ENCODE data around the gene DYSF. TPM values are rescaled to one million over a fixed set of nuclear protein-coding genes. Genes with fewer than 3 reads are reported as not detected.
"Not testable (repeated sequence)": the region's sequence is repeated elsewhere in the genome, so short reads cannot be mapped to it uniquely, and the experiment has no call there.

The DYSF gene
- total RNA-seq, 1 experiment from 2014 or later, result 3.8 TPM

DNA sequence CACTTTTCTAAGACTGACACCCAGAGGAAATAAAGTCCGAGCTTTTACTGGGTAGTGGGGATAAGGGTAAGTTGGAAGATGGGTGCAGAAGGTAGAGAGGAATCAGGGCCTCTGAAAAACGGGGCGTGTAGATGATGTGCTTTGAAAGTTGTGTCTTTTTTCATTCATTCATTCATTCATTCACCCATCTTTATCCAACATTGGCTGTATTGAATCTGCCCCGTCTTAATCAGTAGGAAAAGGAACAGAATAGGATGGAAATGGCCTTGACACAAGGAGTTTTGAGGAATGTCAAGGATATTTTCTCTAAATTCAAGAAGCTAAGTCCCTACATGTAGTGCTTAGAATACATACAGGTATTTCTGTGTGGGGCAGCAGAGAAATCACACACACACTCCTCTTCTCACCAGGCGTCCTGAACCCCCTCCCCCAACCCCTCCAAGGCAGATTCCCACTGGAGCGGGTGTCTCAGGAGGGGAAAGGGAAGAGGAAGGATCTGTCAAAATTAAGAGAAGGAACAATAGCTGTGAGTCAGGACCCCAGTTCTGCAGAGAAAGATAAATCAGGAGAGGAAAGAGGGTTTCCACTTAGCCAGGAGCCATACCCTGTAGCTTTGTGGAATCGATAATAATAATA lies 13.9 kb downstream of the DYSF start:
- no peak for DNase-seq (ENCODE audit: low spot score)
- in situ Hi-C loops (cut with HindIII; ENCODE audit: low sequenced_read_pairs), result no loop called here

DNA sequence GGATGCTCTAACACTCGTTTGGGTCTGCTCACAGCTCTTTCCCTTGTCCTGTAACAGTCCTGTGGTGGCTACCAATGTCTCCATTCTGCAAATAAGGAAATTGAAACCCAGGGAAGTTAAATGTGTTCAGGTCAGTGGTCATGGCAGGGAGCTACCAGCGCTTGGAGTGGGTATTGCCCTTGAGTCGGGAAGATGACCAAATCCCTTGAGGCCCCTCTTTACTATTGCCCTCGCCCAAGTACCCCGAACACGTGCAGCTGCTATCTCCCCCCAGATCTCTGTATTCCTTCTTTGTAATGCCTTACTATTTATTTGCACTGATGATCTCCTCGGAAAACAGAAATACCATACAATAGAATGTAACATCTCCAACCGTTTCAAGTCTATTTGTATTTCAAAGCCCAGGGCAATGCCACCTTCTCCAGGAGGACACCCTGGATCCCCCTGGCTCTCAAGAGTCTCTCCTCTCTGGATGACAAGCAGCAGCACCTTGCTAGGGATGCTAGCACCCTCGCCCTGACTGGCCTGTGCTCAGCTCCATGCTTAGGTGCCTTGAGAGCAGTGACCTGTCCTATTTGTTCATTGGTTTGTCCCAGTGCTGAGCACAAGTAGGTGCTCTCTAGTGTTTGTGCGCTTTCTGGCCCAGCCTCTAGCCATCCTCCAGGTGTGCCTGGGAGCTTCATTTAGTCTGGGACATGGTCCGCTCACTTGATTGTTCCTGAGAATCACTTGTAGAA lies 15.1 kb downstream of the DYSF start:
- DNase-seq (ENCODE audit: low spot score), result no peak
- in situ Hi-C loops (cut with HindIII; ENCODE audit: low sequenced_read_pairs), result no loop called here

DNA sequence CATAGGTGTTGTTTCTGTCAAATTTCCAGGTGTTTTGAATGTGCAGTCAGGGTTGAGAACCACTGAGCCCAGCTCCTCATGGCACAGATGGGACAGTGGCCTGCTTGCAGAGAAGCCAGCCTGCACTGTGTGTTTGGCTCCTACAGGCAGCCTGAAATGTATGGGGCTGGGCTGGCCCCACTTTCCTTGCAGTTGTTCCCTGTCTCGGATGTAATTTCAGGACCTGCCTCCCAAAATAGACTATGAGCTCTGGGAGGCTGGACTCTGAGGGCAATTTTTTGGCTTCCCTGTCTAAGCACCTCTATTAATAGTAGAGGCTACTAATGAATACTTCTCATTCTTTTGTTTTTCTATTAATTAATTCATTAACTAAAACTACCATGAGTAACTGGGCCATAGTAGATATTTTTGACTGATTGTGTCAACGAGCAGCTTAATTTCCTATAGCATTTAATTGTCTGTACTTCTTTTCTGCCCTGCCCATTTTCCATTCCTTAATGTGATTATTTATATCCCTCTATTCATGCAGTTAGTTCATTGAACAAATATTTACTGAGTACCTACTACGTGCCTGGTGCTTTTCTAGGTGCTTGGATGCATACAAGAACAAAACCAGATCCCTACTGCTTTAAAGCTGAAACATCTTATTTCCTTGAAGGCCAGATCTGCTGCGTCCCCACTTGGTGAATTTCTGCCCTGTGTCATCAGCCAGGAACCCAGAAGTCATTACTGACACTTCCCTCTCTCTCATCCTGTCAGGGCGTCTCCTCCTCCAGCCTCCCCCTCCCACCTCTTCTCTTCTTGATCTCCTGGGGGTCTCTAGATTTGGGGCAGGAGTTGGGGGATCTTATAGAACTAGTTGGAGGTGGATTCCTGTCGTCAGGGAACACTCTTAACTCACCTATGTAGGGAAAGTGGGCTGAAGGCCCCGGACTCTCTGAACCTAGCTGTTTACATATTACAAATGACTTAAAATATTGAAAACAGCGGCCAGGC lies 16.3 kb downstream of the DYSF start:
- in situ Hi-C loops (cut with HindIII; ENCODE audit: low sequenced_read_pairs), result no loop called here
- no peak for DNase-seq (ENCODE audit: low spot score)

DNA sequence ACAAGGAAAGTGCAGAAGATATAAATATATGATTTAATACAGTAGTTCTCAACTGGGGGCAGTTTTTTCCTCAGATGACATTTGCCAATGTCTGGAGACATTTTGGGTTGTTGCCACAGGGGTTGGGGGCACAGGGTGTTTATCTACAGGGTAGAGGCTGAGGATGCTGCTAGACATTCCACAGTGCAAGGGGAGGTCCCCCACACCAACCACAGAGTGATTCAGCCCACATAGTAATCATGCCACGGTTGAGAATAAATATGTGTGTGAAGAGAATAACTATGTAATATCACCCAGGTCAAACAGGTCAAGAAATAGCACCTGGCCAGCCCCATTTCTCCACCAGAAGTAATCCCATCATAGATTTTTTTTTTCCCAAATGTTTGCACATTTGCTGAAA lies 17.9 kb downstream of the DYSF start:
- DNase-seq (ENCODE audit: low spot score), result no peak
- in situ Hi-C loops (cut with HindIII; ENCODE audit: low sequenced_read_pairs), result no loop called here

DNA sequence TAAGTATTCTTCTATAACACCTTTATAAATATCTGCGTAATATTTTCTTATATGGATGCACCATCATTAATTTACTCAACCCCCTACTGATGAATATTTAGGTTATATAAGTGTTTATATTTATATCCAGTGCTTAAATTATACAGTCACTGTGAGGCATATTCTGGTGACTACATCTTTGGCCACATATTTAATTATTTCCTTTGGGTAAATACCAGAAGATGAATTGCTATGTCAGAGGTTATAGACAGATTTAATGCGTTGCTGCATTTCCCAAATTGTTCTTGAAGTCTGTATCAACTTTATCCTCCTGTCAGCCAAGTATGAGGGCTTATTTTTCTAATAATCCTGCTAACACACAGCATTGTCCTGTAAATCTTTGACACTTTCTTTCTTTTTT lies 18.7 kb downstream of the DYSF start:
- in situ Hi-C loops (cut with HindIII; ENCODE audit: low sequenced_read_pairs), result no loop called here
- DNase-seq (ENCODE audit: low spot score), result no peak

DNA sequence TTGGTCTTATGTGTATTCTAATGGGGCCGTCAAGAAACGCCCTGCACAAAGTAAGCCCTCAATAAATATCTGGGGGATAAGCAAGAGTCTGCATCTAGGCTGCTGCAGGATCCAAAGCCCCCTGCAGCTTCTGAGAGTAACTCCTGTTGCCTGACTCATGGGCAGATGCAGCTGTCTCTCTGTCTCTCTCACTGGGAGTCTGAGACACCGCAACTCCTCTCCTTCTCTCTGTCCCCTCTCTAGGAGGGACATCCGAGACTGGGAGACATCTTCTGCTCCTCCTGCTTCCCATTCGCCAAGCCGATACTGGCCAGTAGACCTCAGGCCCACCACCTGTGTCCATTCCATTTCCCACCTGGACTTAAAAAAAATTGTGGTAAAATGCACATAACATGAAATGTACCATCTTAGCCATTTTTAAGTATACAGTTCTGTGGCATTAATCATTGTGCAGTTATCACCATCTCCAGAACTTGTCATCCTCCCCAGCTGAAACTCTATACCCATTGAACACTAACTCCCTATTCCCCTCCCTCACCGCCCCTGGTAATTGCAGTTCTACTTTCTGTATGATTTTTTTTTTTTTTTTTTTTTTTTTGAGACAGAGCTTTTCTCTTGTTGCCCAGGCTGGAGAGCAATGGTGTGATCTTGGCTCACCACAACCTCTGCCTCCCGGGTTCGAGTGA lies 20.1 kb downstream of the DYSF start:
- no peak for DNase-seq (ENCODE audit: low spot score)
- in situ Hi-C loops (cut with HindIII; ENCODE audit: low sequenced_read_pairs), result no loop called here

DNA sequence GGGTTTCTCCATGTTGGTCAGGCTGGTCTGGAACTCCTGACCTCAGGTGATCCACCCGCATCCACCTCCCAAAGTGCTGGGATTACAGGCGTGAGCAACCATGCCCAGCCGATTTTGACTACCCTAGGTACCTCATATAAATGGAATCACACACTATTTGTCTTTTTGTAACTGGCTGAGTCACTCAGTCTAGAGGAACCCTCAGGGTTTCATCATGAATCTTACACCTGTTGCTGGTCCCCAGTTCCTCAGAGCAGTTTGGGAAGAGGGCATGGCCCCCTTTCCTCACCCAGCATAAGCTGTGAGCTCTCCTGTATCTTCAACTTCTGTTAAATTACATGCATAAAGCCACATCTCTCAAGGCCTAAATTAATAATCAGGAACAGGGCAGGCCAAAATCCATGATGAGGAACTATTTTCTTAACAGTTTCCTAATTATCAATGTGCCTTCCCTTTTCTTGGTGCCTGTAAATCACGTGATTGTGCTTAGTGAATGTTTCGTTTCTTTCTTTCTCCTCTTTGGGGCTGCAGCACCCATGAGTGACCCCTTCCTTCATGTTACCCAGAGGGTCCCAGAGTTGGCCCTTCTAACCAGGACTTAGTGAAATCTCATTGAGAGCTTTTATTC lies 20.9 kb downstream of the DYSF start:
- in situ Hi-C loops (cut with HindIII; ENCODE audit: low sequenced_read_pairs), result no loop called here
- no peak for DNase-seq (ENCODE audit: low spot score)

DNA sequence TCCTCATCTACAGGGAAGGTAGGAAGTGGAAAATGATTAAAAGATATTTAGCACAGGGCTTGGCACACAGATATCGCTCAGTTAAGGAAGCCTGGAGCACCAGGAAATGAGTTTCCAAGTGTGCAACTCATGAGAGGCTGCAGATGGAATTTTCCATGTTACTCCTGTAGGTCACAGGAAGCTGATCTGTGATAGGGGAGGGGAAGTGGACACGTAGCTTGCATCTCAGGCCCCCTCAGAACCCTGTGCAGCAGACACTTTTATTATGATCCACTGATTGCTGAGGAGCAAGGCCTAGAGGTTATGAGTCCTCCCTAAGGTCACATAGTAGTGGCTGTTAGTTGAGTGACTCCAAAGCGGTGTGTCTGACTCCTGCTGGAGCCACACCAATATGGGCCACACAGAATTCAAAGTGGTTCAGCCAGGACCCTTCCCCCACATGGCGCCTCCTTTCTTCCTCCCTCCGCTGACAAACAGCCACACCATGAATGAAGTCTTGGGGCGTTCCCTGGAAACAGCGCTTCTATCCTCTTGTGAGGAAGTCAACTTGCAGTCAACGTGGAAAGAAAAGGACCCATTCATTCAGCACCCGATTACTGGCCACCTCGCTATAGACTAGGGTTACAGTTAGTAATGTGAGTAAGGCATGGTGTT lies 21.5 kb downstream of the DYSF start:
- in situ Hi-C loops (cut with HindIII; ENCODE audit: low sequenced_read_pairs), result no loop called here
- DNase-seq (ENCODE audit: low spot score), result no peak

DNA sequence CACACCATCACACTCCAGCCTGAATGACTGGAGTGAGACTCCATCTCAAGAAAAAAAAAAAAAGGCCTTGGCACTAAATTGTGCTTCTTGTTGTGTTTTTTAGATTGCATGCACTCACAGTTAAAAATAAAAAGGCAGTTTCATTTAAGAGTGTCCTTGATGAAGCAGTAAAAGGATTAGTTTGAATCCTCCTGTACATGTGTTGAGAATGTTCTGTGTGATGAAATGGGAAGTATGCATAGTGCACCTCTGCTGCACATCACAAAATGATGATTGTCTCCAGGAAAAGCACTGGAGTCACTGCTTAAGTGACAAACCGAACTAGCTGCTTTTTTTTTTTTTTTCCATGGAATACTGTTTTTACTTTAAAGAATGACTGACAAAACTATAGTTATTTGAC lies 23.1 kb downstream of the DYSF start:
- no peak for DNase-seq (ENCODE audit: low spot score)
- in situ Hi-C loops (cut with HindIII; ENCODE audit: low sequenced_read_pairs), result no loop called here

DNA sequence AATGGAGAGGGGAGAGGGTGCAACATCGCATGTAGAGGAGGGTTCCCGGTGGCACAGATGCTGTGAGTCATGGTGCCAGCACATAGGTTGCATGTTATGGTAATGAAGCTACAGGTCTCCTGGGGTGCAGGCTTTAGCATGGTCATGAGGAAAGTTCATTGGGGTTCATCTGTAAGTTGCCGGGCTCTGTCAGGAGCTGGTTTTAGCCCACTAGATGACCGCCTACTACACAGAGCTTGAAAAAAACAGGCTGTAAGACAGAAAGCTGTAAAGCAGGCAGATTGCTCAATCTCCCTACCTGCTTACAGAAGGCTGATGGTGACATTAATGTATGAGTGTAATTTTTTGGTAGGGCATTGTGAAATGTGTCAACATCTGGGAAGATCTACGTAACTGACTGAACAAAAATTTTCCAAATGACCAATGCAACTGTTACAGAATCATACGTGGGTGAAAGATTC lies 23.9 kb downstream of the DYSF start:
- in situ Hi-C loops (cut with HindIII; ENCODE audit: low sequenced_read_pairs), result no loop called here

DNA sequence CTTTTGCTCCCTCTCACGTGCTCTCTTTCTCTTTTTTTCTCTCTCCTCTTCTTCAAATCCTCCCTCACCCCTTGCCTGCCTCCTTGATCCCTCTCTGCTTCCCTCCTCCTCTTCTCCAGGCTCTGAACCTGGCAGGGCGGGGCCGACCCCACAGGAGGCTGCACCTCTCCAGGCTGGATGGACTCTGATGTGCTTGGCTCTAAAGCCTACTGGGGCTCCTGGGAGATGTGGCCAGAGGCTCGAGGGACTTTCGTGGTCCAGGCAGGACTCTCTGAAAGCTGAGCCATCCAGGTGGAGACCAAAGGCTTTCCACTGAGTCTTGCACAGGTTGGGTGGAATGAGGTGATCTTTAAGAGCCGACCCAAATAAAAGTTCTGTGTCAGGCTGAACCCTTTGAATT lies 25.4 kb downstream of the DYSF start:
- in situ Hi-C loops (cut with HindIII; ENCODE audit: low sequenced_read_pairs), result no loop called here
- no peak for DNase-seq (ENCODE audit: low spot score)

More for the DNA sequence above, 23.9 kb downstream of the DYSF start:
- no peak for DNase-seq (ENCODE audit: low spot score)

DNA sequence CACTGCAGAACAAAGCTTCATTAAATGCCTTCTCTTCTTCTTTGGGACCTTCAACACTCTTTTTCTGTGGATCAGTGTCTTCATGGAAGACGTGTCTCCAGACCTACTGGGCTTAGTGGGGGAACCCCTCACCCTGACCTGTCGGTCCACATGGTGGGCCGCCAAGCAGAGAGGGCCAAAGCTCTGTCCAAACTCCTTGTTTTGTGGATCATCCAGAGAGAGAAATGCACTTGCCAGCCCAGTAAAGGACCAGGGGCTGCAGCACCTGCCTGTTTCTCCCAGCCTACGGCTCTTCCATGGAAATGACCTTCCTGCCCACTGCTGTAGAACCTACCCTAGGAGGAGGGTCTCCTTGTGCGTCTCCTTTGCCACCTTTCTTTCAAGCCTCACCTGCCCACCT lies 25.9 kb downstream of the DYSF start:
- in situ Hi-C loops (cut with HindIII; ENCODE audit: low sequenced_read_pairs), result no loop called here
- no peak for DNase-seq (ENCODE audit: low spot score)

DNA sequence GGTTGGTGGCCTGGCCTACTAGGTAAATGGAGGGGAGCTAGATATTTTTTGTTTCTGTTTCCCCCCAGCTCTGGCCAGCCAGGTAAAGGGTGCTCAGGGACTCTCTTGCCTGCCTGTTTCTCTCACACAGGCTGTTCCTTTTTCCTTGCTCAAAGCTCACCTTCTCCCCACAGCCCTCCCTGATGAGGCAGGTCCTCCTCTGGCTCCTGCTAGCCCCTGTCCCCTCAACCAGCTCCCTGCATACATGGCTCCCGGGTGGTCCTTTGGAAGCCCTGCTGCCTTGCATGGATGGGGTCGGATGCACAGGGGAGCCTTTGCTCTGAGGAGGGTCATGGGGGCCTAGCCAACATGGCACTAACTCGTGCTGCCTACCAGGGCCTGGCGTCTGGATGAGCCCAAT lies 27.8 kb downstream of the DYSF start:
- DNase-seq (ENCODE audit: low spot score), result no peak
- in situ Hi-C loops (cut with HindIII; ENCODE audit: low sequenced_read_pairs), result no loop called here

DNA sequence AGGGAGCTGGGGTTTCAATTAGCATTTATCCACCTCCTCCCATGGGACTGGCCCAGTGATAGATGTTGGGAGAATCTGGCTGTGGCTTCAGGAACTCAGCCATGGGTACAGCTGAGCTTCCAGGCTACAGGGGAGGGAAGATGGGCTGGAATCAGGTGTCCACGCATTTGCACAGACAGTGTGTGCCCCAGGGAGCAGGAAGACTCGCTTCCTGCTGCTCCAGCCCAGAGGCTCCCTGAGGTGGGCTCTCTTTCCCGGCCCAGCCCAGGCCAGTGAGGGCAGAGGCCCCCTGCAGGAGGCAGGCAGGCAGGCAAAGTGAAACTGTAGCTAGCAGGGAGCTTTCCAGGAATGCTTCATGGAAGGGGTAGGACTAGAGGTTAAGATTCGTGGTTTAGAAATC lies 28.7 kb downstream of the DYSF start:
- DNase-seq (ENCODE audit: low spot score), result no peak
- in situ Hi-C loops (cut with HindIII; ENCODE audit: low sequenced_read_pairs), result no loop called here

DNA sequence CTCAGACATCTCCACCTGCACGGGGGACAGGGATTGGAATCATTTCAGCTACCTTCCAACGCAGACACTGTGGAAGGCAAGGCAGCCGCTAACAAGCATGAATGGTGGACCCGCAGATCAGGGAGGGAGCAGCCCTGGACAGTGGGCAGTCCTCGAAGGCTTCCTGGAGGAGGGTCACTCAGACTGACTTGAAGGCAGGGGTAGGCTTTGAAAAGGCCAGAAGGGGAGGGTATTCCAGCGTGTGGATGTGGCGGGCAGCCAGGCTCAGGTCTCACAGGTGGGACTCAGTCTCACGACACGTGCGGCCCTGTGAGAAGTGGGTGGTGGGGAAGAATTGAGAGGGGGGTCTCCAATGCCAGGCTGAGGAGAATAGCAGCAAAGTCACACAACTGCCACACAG lies 29.9 kb downstream of the DYSF start:
- in situ Hi-C loops (cut with HindIII; ENCODE audit: low sequenced_read_pairs), result no loop called here
- no peak for DNase-seq (ENCODE audit: low spot score)

DNA sequence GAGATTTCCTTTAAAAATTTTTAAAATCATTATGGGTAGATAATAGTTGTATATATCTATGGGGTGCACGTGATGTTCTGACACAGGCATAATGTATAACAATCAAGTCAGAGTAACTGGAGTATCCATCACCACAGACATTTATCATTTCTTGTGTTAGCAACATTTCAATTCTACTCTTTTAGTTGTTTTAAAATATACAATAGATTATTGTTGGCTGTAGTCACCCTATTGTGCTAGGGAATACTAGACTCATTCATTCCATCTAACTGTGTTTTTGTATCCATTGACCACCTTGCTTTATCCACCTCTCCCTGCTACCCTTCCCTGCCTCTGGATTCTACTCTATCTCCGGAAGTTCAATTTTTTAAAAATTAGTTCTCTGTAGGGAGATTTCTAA lies 31.0 kb downstream of the DYSF start:
- in situ Hi-C loops (cut with HindIII; ENCODE audit: low sequenced_read_pairs), result no loop called here

DNA sequence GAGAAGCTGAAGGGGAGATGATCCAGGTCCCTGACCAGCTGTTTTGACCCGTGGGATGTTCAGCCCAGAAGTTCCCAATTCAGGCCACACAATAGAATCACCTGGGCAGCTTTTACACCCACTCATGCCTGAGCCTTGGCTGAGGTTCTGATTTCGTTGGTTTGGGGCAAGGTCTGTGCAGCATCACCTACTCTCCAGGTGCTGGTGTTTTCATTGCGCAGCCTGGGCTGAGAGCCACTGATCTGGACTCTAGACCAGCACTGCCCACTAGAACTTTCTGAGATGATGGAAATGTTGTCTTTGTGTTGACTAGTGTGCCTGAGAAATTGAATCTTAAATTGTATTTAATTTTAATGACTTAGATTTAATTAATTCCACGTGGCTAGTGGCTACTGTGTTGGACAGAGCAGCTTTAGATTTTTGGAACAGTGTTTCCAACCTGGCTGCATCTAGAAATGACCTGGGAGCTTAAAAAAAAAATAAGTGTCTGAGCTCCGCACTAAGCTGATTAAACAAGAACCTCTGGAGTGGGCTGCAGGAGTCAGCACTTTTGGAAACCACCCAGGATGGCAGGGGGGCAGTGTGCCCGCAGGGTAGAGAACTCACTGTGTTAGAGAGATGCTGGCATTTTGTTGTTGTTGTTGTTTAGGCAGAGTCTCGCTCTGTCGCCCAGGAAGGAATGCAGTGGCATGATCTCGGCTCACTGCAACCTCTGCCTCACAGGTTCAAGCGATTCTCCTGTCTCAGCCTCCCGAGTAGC lies 33.7 kb downstream of the DYSF start:
- no peak for DNase-seq (ENCODE audit: low spot score)
- in situ Hi-C loops (cut with HindIII; ENCODE audit: low sequenced_read_pairs), result no loop called here

More for the DNA sequence above, 31.0 kb downstream of the DYSF start:
- DNase-seq (ENCODE audit: low spot score), result no peak

DNA sequence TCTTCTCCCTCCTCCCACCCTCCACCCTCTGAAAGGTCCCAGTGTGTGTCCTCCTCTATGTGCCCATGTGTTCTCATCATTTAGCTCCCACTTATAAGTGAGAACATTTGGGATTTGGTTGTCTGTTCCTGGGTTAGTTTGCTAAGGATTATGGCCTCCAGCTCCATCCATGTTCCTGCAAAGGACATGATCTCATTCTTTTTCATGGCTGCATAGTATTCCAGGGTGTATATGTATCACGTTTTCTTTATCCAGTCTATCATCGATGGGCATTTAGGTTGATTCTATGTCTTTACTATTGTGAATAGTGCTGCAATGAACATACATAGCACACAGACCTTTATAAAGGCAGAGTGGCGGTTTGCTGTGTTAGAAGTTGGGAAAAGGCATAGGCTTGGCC lies 38.2 kb downstream of the DYSF start:
- in situ Hi-C loops (cut with HindIII; ENCODE audit: low sequenced_read_pairs), result not testable (repeated sequence)

More for the DNA sequence above, 38.2 kb downstream of the DYSF start:
- DNase-seq (ENCODE audit: low spot score), result not testable (repeated sequence)

All from G401 (cell line).